CD4-positive, alpha-beta T cell treated with Interleukin-17A for 4 hours (primary cell): ENCODE measurements around the gene DNAJC3.
"Not testable (repeated sequence)": the region's sequence is repeated elsewhere in the genome, so short reads cannot be mapped to it uniquely, and the experiment has no call there.

Experiments used
- DNase-seq: peaks from one replicate; pipeline ENCODE4 v3.0.0-alpha.2; 2020; ENCODE audit warnings: mixed read lengths

Gene DNAJC3

DNA sequence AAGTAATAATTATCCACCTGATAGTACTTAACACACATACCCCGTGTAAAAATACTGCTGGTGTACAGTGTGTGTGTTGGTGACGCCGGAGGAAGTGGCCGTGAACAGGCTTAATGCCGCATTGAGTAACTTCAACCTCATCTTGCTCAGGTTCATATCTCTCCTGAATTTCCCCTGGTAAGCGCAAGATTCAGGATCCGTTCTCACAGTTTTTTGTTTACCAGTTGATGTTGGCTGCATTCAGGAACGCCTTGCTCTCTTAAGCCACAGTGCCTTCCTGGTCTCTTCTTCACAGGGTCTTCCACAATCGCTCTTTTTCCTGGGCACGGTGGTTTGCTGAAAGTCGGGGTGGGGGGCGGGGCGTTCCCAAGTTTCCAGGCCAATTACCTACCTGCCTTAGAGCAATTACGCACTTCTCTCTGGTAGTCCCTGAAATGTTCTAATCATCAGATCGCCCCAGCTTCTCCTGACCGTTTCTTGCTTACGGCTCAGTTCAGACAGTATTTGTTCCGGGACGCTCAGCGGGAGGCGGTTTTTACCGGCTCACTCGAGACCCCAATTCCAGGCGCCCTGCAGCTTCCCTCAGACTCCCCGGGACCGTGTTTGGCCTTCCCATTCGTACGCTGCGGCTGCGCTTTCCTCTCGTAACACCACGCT is 706 bp upstream of the DNAJC3 start:
- peak; percentile 54 for DNase-seq

GRCh38 chr13:95677564-95678266 is 776 bp downstream of the DNAJC3 start:
- DNase-seq = peak; percentile 28

GRCh38 chr13:95678967-95679366 is 2.0 kb downstream of the DNAJC3 start:
- DNase-seq = no peak

GRCh38 chr13:95679722-95680121 is 2.8 kb downstream of the DNAJC3 start:
- DNase-seq = no peak

DNA sequence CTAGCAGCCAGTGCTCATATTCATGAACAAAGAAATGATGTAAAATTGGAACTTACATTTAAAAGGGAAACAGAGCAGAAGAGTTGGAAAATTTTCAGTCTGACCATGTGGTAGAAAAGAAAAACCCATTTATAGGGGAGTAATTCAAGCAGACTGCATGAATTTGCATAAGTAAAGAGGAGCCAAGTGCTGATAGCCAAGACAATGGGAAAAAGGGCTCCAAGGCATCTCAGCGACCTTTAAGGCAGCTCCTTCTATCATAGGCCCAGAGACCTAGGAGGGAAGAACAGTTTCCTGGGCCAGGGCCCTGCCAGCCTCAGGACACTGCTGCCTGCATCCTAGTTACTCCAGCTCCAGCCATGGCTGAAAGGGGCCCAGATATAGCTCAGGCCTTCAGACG is 7.5 kb downstream of the DNAJC3 start:
- DNase-seq = no peak

DNA sequence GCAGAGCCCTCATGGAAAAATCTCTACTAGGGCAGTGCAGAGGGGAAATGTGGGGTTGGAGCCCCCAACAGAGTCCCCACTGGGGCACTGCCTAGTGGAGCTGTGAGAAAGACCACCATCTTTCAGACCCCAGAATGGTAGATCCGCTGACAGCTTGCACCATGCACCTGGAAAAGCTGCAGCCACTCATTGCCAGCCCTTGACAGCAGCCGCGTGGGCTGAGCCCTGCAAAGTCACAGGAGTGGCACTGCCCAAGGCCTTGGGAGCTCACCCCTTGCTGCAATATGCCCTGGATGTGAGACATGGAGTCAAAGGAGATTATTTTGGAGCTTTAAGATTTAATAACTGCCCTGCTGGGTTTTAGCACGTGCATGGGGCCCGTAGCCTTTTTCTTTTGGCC is 8.0 kb downstream of the DNAJC3 start:
- not testable (repeated sequence) for DNase-seq

DNA sequence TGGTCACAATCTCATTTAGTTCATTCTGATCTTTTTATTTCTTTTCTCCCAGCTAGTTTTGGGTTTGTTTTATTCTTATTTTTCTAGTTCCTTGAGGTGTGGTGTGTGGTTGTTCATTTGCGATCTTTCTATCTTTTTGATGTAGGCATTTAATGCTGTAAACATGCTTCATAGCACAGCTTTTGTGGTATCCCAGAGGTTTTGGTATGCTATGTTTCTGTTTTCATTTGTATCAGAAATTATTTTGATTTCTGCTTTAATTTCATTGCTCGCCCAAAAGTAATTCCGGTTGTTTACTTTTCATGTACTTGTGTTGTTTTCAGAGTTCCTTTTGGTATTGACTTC is 12.6 kb downstream of the DNAJC3 start:
- no peak for DNase-seq

DNA sequence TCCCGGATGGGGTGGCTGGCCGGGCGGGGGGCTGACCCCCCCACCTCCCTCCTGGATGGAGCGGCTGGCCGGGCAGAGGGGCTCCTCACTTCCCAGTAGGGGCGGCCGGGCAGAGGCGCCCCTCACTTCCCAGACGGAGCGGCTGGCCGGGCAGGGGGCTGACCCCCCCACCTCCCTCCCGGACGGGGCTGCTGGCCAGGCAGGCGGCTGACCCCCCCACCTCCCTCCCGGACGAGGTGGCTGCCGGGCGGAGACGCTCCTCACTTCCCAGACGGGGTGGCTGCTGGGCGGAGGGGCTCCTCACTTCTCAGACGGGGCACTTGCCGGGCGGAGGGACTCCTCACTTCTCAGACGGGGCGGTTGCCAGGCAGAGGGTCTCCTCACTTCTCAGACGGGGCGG is 14.0 kb downstream of the DNAJC3 start:
- not testable (repeated sequence) for DNase-seq

- DNase-seq = no peak
Observed at GRCh38 chr13:95697052-95697680, 20.2 kb downstream of the DNAJC3 start.

- no peak for DNase-seq
Observed at GRCh38 chr13:95698047-95698749, 21.3 kb downstream of the DNAJC3 start.

DNA sequence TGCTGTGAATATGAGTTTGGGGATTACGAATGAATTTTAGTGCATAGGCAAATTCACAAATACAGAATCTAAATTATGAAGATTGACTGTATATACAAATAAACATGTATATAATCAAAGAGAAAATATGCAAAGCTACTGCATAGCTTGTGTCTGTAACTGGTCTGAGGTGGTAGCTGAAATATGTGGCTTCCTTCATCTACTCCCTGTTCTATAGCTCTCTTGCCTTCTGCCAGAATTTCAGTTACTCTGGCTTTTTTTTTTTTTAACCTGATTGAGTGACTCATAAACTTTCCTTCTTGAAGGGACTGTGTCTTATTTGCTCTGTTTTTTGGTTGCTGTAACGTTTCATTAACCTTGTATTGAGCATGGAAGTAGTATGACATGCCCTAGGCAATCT is 26.6 kb downstream of the DNAJC3 start:
- DNase-seq = no peak

DNA sequence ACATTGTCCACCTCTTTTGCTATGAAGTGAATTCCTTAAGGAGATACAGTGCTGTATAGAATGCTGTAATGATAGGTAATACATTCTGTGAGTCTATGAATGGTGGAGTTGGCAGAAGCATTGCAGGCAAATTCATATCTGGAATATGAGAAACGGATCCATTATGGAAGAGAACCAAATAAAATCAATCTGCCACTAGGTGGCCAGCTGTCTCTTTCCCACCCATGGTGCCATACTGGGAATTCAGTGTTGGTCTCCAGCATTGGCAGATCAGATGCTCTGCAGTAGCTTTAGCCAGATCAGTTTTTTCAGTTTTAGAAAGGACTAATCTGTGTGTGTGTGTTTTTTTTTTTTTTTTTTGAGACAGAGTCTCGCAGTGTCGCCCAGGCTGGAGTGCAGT is 27.6 kb downstream of the DNAJC3 start:
- no peak for DNase-seq

DNA sequence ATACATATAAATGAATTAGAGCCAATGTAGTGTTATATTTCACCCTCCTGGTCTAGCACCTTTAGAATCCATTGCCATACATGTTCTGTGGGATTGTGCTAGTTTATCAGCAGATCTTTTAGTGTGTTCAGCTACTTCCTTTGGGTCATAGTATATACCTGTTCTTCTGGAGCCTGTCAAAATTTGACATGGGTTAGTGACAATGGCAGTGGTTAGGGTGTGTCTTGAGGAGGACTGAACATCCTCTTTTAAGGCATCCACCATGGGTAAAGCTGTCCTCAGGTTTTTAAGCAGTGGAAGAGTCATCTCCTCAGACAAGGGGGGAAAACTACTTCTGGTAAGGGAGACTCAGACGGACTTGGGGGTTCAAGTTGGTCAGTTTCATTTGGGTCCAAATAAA is 29.4 kb downstream of the DNAJC3 start:
- DNase-seq = no peak

- DNase-seq = peak; percentile 7
Observed at GRCh38 chr13:95707035-95707434, 30.1 kb downstream of the DNAJC3 start.

- DNase-seq = no peak
Observed at GRCh38 chr13:95707442-95708390, 30.8 kb downstream of the DNAJC3 start.

GRCh38 chr13:95708391-95708774 is 31.4 kb downstream of the DNAJC3 start:
- DNase-seq = no peak

DNA sequence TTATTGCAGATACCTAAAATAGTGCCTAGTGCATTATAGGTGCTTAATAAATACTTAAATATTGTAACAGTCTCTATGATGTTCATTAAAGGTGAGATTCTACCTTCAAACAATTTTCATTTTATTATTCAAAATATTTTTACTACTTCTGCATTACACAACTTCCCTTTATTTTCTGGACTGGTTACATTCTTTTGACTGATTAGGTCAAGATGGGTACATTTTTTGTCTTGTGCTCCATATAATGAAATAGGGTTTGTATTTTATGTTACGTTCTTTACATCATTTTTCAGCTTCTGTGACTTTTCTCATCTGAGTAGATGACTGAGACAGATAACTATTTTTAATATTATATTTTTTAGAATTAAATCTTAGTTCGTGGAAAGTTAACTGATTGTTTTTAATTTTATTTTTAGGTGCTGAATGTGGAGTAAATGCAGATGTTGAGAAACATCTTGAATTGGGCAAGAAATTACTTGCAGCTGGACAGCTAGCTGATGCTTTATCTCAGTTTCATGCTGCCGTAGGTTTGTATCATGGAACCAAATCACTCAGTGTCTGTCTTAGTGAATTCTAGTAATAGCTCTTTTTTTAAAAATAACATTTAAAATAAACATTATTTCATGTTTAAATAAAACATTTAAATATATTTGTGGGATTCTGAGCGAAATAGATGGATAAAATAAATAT is 32.0 kb downstream of the DNAJC3 start:
- DNase-seq = no peak

DNA sequence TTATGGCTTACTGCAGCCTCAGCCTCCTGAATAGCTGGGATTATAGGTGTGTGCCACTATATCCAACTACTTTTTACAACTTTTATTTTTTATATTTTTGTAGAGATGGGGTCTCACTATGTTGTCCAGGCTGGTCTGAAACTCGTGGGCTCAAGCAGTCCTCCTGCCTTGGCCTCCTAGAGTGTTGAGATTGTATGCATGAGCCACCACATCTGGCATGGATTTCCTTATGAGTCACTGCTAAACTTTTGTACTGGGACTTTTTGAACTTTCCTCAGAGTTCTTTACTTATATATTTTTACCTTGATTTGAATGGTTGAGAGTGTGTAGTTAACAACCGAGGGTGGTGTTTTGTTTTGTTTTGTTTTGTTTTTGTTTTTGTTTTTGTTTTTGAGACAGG is 33.4 kb downstream of the DNAJC3 start:
- DNase-seq = no peak

- not testable (repeated sequence) for DNase-seq
Observed at GRCh38 chr13:95712846-95713245, 35.9 kb downstream of the DNAJC3 start.

GRCh38 chr13:95713651-95714050 is 36.7 kb downstream of the DNAJC3 start:
- DNase-seq = no peak

DNA sequence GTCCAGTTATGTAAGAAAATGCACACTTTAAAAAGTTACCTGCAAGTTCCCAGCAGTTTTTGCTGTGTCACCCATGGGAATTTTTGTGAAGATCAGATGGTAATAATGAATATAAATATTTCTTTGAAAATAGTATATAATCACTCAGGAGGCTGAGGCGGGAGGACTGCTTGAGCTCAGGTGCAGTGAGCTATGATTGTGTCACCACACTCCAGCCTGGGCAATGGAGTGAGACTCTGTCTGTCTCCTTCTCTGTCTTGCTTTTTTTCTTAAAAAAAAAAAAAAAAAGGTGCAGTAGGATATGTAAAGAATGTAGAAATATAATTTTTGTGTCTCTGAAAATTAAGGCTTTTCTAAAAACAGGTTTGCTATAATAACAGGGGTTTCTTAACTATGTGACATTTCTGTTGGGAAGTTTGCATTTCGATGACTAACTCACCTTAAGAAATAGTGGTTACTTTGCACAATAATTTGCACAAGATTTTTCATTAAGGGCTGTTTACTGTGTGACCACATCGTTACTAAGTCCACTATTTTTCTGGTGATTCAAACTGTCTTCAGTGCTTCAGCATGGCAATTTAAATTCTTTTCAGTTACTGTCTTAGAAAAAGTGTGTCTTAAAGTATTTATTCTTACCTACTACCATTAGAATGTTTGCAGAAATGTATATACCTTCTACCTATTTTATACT is 37.3 kb downstream of the DNAJC3 start:
- DNase-seq = no peak
